Stimulated activated CD4-positive, alpha-beta T cell treated with anti-CD3 and anti-CD28 coated beads, Interleukin-4, amount 100 ng/mL, for 48 hours (primary cell): ENCODE measurements around the gene INTS15.
"Not testable (repeated sequence)": the region's sequence is repeated elsewhere in the genome, so short reads cannot be mapped to it uniquely, and the experiment has no call there.

Experiments used
- DNase-seq, 2 donors: peaks; one replicate each; pipeline ENCODE4 v3.0.0-alpha.2; 2020; ENCODE audit warnings: low read depth in 2 of 2

INTS15 gene

DNA sequence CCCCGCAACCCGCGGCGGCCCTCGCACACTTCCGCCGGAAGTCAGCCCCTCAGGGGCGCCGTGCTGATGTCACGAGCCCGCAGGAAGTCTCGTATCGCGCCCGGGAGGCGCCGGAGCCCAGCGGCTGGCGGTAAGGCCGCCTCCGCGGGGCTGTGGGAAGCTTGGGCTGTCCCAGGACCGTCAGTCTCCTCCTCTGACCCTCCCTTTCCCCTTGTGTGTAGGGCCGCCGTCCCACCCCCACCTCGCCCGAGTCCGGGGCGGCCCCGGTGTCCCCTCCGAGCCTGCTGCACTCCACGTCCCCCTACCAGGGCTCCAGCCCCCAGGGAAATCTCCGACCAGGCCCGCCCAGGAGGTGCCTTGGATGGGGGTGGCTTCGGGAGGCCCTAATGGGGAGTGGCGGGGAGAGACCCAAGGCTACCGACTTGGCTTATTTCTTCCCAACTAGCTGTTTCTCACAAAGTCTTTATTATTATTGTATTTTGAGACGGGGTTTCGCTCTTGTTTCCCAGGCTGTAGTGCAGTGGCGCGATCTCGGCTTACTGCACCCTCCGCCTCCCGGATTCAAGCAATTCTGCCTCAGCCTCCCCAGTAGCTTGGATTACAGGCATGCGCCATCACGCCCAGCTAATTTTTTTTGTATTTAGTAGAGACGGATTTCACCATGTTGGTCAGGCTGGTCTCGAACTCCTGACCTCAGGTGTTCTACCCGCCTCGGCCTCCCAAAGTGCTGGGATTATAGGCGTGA lies 12.3 kb upstream of the INTS15 start, which contains the start of gene ZDHHC4:
TSS of gene ZDHHC4 (plus strand) at position 86 of the 745 bp plus-strand sequence. CDS start 3,108 bp downstream, outside the sequence.
- peak; percentile 82 to 84 for DNase-seq

GRCh38 chr7:6578114-6579084 lies 11.4 kb upstream of the INTS15 start:
- DNase-seq, result no peak

DNA sequence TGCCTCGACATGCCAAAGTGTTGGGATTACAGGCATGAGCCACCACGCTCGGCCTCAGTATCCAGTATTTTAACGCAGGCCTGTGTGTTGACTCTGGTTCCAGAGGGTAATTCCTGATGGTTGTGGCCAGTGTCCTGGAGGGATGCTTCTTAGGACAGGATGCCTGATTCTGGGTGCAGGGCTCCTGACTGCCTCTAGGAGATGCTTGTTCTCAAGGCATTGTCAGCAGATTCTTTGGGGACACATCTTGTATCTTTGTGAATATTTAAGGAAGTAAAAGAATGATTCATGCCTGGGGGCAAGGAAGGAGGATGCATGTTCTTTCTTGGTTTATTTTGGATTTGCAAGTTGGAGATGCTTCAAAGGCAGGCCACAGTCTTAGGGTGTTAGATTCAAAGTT lies 10.4 kb upstream of the INTS15 start:
- DNase-seq, result no peak

- DNase-seq, result not testable (repeated sequence)
Observed at GRCh38 chr7:6585746-6586432, 3.9 kb upstream of the INTS15 start.

- DNase-seq, result no peak
Observed at GRCh38 chr7:6588566-6588965, 1.3 kb upstream of the INTS15 start.

- no peak for DNase-seq
Observed at GRCh38 chr7:6589151-6589828, 531 bp upstream of the INTS15 start.

- no peak for DNase-seq
Observed at GRCh38 chr7:6590645-6591110, 857 bp downstream of the INTS15 start.

GRCh38 chr7:6600093-6600492 lies 10.3 kb downstream of the INTS15 start:
- no peak for DNase-seq

DNA sequence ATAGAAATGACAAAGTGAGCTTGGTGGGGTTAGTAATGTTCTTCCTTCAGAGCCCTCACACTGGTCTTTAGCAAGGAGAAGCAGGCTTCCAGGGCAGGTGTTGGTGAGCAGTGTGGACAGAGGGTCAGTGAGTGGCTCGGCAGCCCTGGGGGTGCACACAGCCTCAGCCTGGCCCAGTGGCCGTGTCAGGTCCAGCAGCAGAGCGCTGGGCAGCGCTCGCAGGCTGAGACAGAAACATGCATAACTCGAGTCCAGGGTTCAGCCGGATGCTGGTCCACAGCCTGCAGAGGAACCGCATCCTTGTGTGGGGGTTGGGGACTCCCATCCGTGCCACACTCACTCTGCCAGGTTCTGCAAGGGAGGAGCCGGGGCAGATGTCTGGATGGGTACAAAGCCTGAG lies 14.6 kb downstream of the INTS15 start:
- no peak for DNase-seq

- DNase-seq, result no peak
Observed at GRCh38 chr7:6606866-6607583, 17.2 kb downstream of the INTS15 start.

DNA sequence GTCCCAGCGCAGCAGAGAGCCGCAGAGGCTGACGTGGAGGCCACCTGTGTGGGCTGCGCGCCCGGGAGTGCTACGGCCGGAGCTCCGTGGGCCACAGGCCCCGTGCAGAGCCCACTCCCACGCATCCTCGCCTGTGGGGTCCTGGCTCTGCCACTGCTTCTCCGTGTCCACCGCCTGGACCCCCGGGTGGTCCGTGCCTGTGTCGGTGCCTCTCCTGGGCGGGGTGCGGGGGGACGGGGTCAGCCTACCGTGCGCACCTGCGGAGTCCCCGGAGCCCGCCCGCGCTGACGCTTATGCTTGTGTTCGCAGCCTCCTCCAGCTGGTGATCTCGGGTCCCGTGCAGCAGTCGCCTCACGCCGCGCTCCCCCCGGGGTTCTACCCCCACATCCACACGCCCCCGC lies 17.8 kb downstream of the INTS15 start:
- no peak for DNase-seq

DNA sequence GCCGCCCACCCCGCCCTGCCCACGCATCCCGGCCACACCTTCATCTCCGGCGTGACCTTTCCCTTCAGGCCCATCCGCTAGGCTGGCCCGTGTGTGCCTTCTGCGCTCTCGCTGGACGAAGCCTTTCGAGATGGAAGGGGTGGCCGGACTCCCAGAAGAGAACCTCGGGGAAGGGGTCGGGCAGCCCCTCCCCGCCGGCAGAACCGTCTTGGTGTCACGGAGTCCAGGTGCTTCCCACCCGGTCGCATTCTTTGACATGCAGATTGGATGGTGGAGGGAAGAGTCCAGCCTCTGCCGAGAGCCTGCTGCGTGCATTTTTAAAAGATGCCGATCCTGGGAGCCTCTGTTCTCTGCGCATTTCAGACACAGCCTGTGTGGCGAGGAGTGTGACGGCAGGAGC lies 18.3 kb downstream of the INTS15 start:
- no peak for DNase-seq

DNA sequence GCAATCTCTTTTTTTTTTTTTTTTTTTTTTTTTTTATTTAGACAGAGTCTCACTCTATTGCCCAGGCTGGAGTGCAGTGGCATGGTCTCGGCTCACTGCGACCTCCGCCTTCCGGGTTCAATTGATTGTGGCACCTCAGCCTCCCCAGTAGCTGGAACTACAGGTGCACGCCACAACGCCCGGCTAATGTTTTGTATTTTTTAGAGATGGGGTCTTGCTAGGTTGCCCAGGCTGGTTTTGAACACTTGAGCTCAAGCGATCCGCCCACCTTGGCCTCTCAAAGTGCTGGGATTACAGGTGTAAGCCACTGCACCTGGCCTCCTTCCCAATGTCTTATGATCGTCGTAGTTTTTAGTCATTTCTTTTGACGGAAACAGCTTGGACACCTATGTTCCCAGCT lies 19.0 kb downstream of the INTS15 start:
- DNase-seq, result no peak

GRCh38 chr7:6612819-6613218 lies 23.0 kb downstream of the INTS15 start:
- no peak for DNase-seq

GRCh38 chr7:6613706-6614105 lies 23.9 kb downstream of the INTS15 start:
- no peak for DNase-seq

DNA sequence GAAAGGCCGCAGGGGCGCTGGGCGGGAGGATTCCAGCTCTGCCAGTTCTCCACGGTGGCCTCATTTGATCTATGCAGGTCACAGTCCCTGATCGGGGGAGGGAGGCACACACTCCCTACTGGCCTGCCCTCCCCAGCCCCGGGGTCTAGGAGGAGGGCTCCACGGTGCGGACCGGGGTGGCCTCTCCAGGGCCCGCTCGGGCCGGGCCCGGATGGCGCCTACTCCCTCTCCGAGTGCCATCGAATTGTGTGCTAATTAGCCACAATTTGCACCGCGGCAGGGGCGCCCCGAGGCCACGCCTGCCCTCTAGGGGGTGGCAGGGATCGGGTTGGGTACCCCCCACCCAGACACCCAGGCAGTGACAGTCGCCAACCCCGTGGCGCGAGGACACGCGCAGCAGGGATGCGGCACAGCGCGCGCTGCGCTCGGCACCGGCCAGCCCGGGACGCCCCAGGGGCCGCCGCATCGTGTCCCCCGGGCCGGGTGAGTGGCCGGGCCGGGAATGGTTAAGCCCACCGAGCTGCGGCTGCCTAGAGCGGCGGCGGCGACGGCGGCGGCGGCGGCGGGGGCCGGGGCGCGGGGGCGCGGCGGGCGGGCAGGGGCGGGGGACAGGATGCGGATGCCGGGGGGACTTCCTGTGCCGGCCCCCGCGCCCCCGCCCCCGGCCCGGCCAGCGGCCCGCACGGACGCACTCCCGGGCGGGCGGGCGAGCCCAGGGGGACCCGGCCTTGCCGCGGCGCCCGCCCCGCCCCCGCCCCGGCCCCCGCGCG lies 25.3 kb downstream of the INTS15 start, which contains the start of gene ZNF853:
TSS of gene ZNF853 (plus strand) at position 658 of the 770 bp plus-strand sequence. CDS start 565 bp downstream, outside the sequence.
- DNase-seq, result no peak

GRCh38 chr7:6615723-6616555 lies 26.1 kb downstream of the INTS15 start:
- DNase-seq, result no peak

DNA sequence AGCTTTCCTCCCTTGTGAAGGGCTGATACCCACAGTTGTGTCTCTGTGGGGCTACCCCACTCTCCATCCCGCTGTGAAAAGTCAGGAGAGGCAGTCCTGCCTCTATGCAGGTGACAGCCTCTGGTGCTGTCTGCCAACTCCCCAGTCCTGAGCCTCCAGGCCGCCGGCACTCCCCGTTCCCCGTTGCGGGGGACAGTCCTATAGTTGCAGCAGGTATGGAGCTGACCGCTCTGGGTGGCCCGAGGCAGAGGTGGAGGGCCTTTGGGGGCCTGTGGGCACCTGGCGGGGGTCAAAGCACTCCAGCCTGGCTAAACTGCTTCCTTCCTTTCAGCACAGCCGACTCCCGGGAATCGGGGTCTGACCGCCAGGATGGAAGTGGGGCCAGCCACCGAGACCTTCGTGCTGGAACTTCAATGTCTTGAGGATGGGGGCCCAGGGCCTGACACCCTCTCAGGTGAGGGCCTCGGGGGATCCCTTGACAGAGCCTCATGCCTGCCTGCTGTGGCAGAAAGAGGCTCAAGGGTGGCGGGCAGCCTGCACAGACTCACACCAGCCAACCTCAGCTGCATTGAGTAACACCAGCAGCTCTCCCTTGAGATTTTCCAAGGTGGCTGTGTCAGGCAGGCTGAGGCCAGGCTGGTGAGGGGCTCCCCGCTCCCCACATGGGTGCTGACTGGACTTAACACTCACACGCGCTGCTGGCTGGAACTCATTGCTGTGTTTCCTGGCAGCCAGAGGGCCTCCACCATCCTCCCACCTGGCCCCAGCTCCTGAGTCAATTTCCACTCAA lies 27.2 kb downstream of the INTS15 start:
- no peak for DNase-seq
